Neural cell (in vitro differentiated cells): Measurements from ENCODE around the gene CPLX1.

Source experiments
- CTCF ChIP-seq: fragments of 450-650 bp; IDR thresholded peaks from 2 replicates; pipeline ENCODE4 v1.5.1; 2014; ENCODE audit warnings: antibody characterized with exemption, mild to moderate bottlenecking, moderate library complexity; ENCODE audit not compliant: poor library complexity, severe bottlenecking
- EP300 ChIP-seq: fragments of 450-650 bp; conservative IDR thresholded peaks from 2 replicates; pipeline ENCODE4 v1.6.1; 2014; ENCODE audit warnings: antibody characterized with exemption, mild to moderate bottlenecking, moderate library complexity; ENCODE audit not compliant: poor library complexity, severe bottlenecking
- EZH2 ChIP-seq: fragments of 200-600, 300-800 bp; shearing (Covaris generic), sonication (generic); IDR thresholded peaks from 2 replicates; pipeline ENCODE4 v1.6.1; 2014; ENCODE audit warnings: antibody characterized with exemption, low read length, borderline replicate concordance, mild to moderate bottlenecking; ENCODE audit not compliant: insufficient read depth, poor library complexity, severe bottlenecking
- MXI1 ChIP-seq: fragments of 450-650 bp; conservative IDR thresholded peaks from 2 replicates; pipeline ENCODE4 v1.6.1; 2014; ENCODE audit warnings: antibody characterized with exemption, mild to moderate bottlenecking; ENCODE audit not compliant: poor library complexity, severe bottlenecking
- POLR2AphosphoS5 ChIP-seq: IDR thresholded peaks from 2 replicates; pipeline ENCODE4 v1.6.1; 2012
- RAD21 ChIP-seq: fragments of 450-650 bp; conservative IDR thresholded peaks from 2 replicates; pipeline ENCODE4 v1.6.1; 2014; ENCODE audit warnings: antibody characterized with exemption, mild to moderate bottlenecking, moderate library complexity
- REST ChIP-seq: IDR thresholded peaks from 2 replicates; pipeline ENCODE4 v1.6.1; 2012; ENCODE audit warnings: borderline replicate concordance
- SMC3 ChIP-seq: fragments of 450-650 bp; conservative IDR thresholded peaks from 2 replicates; pipeline ENCODE4 v1.6.1; 2014; ENCODE audit warnings: antibody characterized with exemption, mild to moderate bottlenecking, moderate library complexity; ENCODE audit not compliant: poor library complexity
- TAF1 ChIP-seq: IDR thresholded peaks from 2 replicates; pipeline ENCODE4 v1.6.1; 2012; ENCODE audit warnings: low read depth

GRCh38 chr4:779555-779954 is 46.4 kb downstream of the CPLX1 start:
- TF ChIP-seq TAF1 (no peak), RAD21 (no peak), CTCF (no peak), POLR2AphosphoS5 (no peak), MXI1 (no peak), EP300 (no peak), EZH2 (no peak), REST (no peak), SMC3 (no peak)
